OCI-LY1 (cell line): ENCODE data around the gene EIF1AX.

Experiments
- EZH2 ChIP-seq: fragments of 200-600 bp; sonication (generic), shearing (Covaris generic); IDR thresholded peaks from 2 replicates; pipeline ENCODE4 v1.8.0; 2017; ENCODE audit warnings: borderline replicate concordance, mixed run types, mild to moderate bottlenecking, antibody characterized with exemption, low read length, moderate library complexity, mixed read lengths
- TF ChIP-seq, protein P1 (sequence below): fragments of 200-600 bp; sonication (generic), shearing (Covaris generic); IDR thresholded peaks from 2 replicates; pipeline ENCODE4 v1.5.1; 2017; ENCODE audit warnings: mild to moderate bottlenecking, antibody characterized with exemption, low read length, moderate library complexity, mixed read lengths

DNA sequence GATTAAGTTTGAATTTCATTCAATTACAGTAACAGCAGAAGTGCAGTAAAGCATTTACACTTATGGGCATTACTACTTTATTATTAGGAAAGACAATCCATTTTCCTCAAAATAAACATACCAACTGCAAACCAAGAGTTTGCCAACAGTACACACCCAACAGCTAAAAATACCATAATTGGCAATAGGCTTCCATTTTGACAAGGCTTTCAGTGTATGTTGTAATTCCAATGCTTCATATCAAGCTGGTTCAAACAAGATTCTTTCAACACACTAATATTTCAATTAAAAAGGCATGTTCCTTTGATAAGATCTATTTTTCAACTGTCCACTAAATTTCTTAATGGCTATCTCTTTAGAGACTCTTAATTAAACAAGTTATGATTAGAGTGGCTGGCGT is 12.1 kb downstream of the EIF1AX start:
- TF ChIP-seq, protein P1, sequence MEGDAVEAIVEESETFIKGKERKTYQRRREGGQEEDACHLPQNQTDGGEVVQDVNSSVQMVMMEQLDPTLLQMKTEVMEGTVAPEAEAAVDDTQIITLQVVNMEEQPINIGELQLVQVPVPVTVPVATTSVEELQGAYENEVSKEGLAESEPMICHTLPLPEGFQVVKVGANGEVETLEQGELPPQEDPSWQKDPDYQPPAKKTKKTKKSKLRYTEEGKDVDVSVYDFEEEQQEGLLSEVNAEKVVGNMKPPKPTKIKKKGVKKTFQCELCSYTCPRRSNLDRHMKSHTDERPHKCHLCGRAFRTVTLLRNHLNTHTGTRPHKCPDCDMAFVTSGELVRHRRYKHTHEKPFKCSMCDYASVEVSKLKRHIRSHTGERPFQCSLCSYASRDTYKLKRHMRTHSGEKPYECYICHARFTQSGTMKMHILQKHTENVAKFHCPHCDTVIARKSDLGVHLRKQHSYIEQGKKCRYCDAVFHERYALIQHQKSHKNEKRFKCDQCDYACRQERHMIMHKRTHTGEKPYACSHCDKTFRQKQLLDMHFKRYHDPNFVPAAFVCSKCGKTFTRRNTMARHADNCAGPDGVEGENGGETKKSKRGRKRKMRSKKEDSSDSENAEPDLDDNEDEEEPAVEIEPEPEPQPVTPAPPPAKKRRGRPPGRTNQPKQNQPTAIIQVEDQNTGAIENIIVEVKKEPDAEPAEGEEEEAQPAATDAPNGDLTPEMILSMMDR = no peak
- TF ChIP-seq EZH2 = no peak
